Nephron (organoid): ENCODE measurements around the gene EML3.
A peak's percentile ranks its signal among the peaks of the same experiment; 100 is the strongest.
"Not testable (repeated sequence)": the region's sequence is repeated elsewhere in the genome, so short reads cannot be mapped to it uniquely, and the experiment has no call there.

Source experiments
- H3K27ac Mint-ChIP-seq, 3 experiments: 2 replicates each; pipeline ENCODE4 v1.8.0; 2020; ENCODE audit warnings: mixed read lengths in 3 of 3, mild to moderate bottlenecking in 2 of 3, moderate library complexity in 1 of 3
- H3K27me3 Mint-ChIP-seq: 2 replicates; pipeline ENCODE4 v1.8.0; 2021; ENCODE audit warnings: low read depth, mild to moderate bottlenecking, moderate library complexity, mixed read lengths
- H3K36me3 Mint-ChIP-seq: 2 replicates; pipeline ENCODE4 v1.8.0; 2020; ENCODE audit warnings: low read depth, mixed read lengths
- H3K4me1 Mint-ChIP-seq: 2 replicates; pipeline ENCODE4 v1.8.0; 2020; ENCODE audit warnings: mixed read lengths
- H3K4me3 Mint-ChIP-seq, 3 experiments: 2 replicates each; pipeline ENCODE4 v1.8.0; 2020; ENCODE audit warnings: mild to moderate bottlenecking in 3 of 3, mixed read lengths in 3 of 3, moderate library complexity in 2 of 3
- H3K9me3 Mint-ChIP-seq: 2 replicates; pipeline ENCODE4 v1.8.0; 2020; ENCODE audit warnings: mixed read lengths
- CTCF ChIP-seq, 3 experiments: fragments of 200-600 bp; sonication (generic); IDR thresholded peaks; one replicate each; pipeline ENCODE4 v1.5.0; 2021; ENCODE audit warnings: antibody characterized with exemption in 3 of 3; ENCODE audit not compliant: unreplicated experiment in 3 of 3

EML3 gene

GRCh38 chr11:62592146-62592815, 20.3 kb downstream of the EML3 start:
- H3K4me3 Mint-ChIP-seq, result peak overlapping the region; percentile 93 to 97 (median 94)
- TF ChIP-seq CTCF (IDR thresholded peaks at IDR 0.05; ENCODE audit: unreplicated experiment in 3 of 3), result no peak
- H3K4me1 Mint-ChIP-seq, result peaks cover 21% of the 10 kb centered on the region
- no peaks in the 10 kb centered on the region for H3K9me3 Mint-ChIP-seq
- peak overlapping the region; percentile 91 to 95 (median 93) for H3K27ac Mint-ChIP-seq
- no peaks in the 10 kb centered on the region for H3K27me3 Mint-ChIP-seq
- peaks cover 43% of the 10 kb centered on the region for H3K36me3 Mint-ChIP-seq

DNA sequence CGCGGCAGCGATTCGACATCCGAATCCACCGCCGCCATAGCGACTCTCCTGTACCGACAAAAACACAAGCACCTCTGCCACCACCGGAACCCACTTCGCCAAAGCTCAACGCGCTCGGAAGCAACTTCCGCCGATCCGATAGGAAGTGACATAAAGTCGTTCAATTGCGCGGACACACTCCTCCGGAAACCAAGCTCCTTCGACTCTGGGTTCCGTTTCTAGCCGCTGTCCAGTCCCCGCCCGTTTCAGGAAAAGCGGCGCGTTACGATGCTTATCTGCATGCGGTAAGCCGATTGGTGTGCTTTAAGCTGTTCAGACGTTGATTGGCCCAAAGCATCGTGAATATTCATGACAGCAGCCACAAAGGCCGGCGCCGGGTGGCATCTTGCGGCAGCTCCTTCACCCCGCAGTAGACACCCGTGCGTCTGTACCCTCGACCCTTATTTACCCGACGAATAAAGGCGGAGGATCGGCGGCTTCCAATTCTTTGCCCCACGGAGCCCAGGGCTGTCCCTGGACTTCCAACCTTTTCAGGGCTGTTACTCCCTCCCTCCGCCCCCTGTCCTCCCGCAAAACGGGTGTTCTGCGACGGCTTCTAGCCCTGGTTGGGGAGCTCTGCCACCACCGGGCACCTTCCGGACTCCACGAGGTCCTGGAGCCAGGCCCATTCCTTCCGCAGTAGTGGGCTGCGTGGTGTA, 21.0 kb downstream of the EML3 start, which contains the start of gene TUT1:
Gene TUT1 (minus strand): TSS at position 76 of the 698 bp plus-strand sequence. CDS start 38 bp downstream, at position 38.
- H3K36me3 Mint-ChIP-seq, result peaks cover 38% of the 10 kb centered on the region
- H3K27me3 Mint-ChIP-seq, result no peaks in the 10 kb centered on the region
- H3K9me3 Mint-ChIP-seq, result no peaks in the 10 kb centered on the region
- H3K4me1 Mint-ChIP-seq, result peaks cover 21% of the 10 kb centered on the region
- peak within 1 kb of the TSS; percentile 91 to 95 (median 93) for H3K27ac Mint-ChIP-seq
- peak within 1 kb of the TSS; percentile 93 to 97 (median 94) for H3K4me3 Mint-ChIP-seq
- TF ChIP-seq CTCF (IDR thresholded peaks at IDR 0.05; ENCODE audit: unreplicated experiment in 3 of 3), result no peak

- Mint-ChIP-seq H3K4me1 (peaks cover 21% of the 10 kb centered on the region), H3K4me3 (peak overlapping the region; percentile 78 to 94 (median 93)), H3K36me3 (peaks cover 23% of the 10 kb centered on the region), H3K9me3 (no peaks in the 10 kb centered on the region), H3K27ac (peak overlapping the region in 1 of 3 experiments; percentile 28), H3K27me3 (no peaks in the 10 kb centered on the region)
- peak; percentile 21 to 33 (median 28) for TF ChIP-seq CTCF (IDR thresholded peaks at IDR 0.05; ENCODE audit: unreplicated experiment in 3 of 3)
Observed at GRCh38 chr11:62588966-62589637, 23.5 kb downstream of the EML3 start.

- H3K27ac Mint-ChIP-seq, H3K27me3 Mint-ChIP-seq, H3K4me3 Mint-ChIP-seq, H3K4me1 Mint-ChIP-seq, H3K9me3 Mint-ChIP-seq: not testable (repeated sequence)
- H3K36me3 Mint-ChIP-seq, result peaks cover 39% of the 10 kb centered on the region
Observed at GRCh38 chr11:62585356-62585755, 27.2 kb downstream of the EML3 start.

GRCh38 chr11:62581735-62582134, 30.8 kb downstream of the EML3 start:
- H3K36me3 Mint-ChIP-seq, result peaks cover 41% of the 10 kb centered on the region
- not testable (repeated sequence) for H3K4me3 Mint-ChIP-seq, H3K9me3 Mint-ChIP-seq, H3K27me3 Mint-ChIP-seq, H3K4me1 Mint-ChIP-seq, H3K27ac Mint-ChIP-seq

GRCh38 chr11:62580959-62581715, 31.4 kb downstream of the EML3 start:
- H3K27me3 Mint-ChIP-seq, result no peaks in the 10 kb centered on the region
- H3K9me3 Mint-ChIP-seq, result no peaks in the 10 kb centered on the region
- H3K27ac Mint-ChIP-seq, result no peak overlapping the region
- H3K4me3 Mint-ChIP-seq, result no peak overlapping the region
- peaks cover 43% of the 10 kb centered on the region for H3K36me3 Mint-ChIP-seq
- no peak for TF ChIP-seq CTCF (IDR thresholded peaks at IDR 0.05; ENCODE audit: unreplicated experiment in 3 of 3)
- H3K4me1 Mint-ChIP-seq, result peaks cover 14% of the 10 kb centered on the region
